B cell (primary cell): Measurements from ENCODE around the gene RAD51B.

ENCODE experiments used
- CTCF ChIP-seq: fragments of 200-600 bp; IDR thresholded peaks from one replicate; pipeline ENCODE4 v1.8.0; 2022; ENCODE audit warnings: antibody characterized with exemption, mild to moderate bottlenecking
- EZH2 ChIP-seq: IDR thresholded peaks from 2 replicates; pipeline ENCODE4 v1.6.1; 2012; ENCODE audit warnings: borderline replicate concordance, low read depth, mild to moderate bottlenecking, moderate library complexity, low read length; ENCODE audit not compliant: insufficient read depth, poor library complexity, severe bottlenecking

GRCh38 chr14:68032154-68032553, 212.6 kb downstream of the RAD51B start:
- no peak for TF ChIP-seq CTCF
- no peak for TF ChIP-seq EZH2
